ENCODE measurements around the gene OR11A1. TPM values are rescaled to one million over a fixed set of nuclear protein-coding genes. Genes with fewer than 3 reads are reported as not detected.

OR11A1 gene
- total and polyA plus RNA-seq, 2 donors (not counting 1 experiment from before 2014, with no cell fraction given), result not detected

DNA sequence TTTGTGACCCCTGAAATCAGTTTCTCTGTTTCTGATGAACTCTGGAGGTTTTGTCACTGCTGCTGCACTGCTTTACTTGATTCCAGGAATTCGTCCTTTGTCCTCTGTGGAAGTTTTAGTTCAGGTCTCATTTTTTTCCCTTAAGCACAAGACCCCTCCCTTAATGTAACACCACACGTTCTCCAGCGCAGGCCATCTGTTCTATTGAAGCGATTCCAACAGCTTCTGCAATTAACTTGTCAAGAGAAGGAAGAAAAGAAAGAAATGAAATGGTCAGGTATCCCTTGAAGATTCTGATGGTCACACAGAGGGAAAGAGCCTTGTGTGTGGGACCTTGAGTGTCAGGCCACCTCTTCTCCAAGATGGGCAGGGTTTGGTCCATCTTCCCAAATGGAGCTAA lies 38.7 kb upstream of the OR11A1 start:
- Mint-ChIP-seq H3K27me3 (peaks cover 52% of the 10 kb centered on the region), H3K27ac (no peak overlapping the region), H3K4me1 (no peaks in the 10 kb centered on the region), H3K9me3 (ENCODE audit: insufficient read depth) (no peaks in the 10 kb centered on the region), H3K4me3 (no peak overlapping the region)
- ATAC-seq (ENCODE audit: low read depth) (no peak), DNase-seq (no peak)
- no peaks in the 10 kb centered on the region for H3K36me3 ChIP-seq (replicated peaks in 1 of 2; ENCODE audit: control extremely low read depth in 1 of 2, control insufficient read depth in 1 of 2, extremely low read depth in 1 of 2, insufficient read depth in 2 of 2, low read length in 1 of 2)
- H3K9ac ChIP-seq (ENCODE audit: low read length), result no peak overlapping the region
- TF ChIP-seq, protein P1, sequence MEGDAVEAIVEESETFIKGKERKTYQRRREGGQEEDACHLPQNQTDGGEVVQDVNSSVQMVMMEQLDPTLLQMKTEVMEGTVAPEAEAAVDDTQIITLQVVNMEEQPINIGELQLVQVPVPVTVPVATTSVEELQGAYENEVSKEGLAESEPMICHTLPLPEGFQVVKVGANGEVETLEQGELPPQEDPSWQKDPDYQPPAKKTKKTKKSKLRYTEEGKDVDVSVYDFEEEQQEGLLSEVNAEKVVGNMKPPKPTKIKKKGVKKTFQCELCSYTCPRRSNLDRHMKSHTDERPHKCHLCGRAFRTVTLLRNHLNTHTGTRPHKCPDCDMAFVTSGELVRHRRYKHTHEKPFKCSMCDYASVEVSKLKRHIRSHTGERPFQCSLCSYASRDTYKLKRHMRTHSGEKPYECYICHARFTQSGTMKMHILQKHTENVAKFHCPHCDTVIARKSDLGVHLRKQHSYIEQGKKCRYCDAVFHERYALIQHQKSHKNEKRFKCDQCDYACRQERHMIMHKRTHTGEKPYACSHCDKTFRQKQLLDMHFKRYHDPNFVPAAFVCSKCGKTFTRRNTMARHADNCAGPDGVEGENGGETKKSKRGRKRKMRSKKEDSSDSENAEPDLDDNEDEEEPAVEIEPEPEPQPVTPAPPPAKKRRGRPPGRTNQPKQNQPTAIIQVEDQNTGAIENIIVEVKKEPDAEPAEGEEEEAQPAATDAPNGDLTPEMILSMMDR (IDR thresholded peaks at IDR 0.05), result no peak
- TF ChIP-seq EZH2 (IDR thresholded peaks at IDR 0.05; ENCODE audit: borderline replicate concordance, insufficient read depth, low read depth, low read length, poor library complexity, severe bottlenecking), result no peak
- H3K4me1 ChIP-seq (ENCODE audit: control insufficient read depth in 2 of 2, insufficient read depth in 2 of 2, low read length in 2 of 2), result no peaks in the 10 kb centered on the region
- H3K27ac ChIP-seq (ENCODE audit: low read length in 2 of 2), result no peak overlapping the region
- H3K79me2 ChIP-seq (ENCODE audit: control insufficient read depth, insufficient read depth, low read length), result no peaks in the 10 kb centered on the region
- ChIA-PET CTCF (no interaction called here), POLR2A (no interaction called here)
- no peak overlapping the region for H2AFZ ChIP-seq (ENCODE audit: insufficient read depth, low read depth, low read length, poor library complexity, severe bottlenecking)
- no peaks in the 10 kb centered on the region for H4K20me1 ChIP-seq (ENCODE audit: control insufficient read depth, insufficient read depth, low read length, poor library complexity, severe bottlenecking)
- H3K4me3 ChIP-seq (ENCODE audit: control extremely low read depth in 1 of 5, extremely low read depth in 1 of 5, insufficient read depth in 1 of 5, low read depth in 2 of 5, low read length in 4 of 5), result no peak overlapping the region
- intact Hi-C loops (cut with micrococcal nuclease), result no loop called here
- peaks cover 0 to 9% (median 1%) of the 10 kb centered on the region in 4 experiments for H3K27me3 ChIP-seq (replicated peaks in 1 of 4; ENCODE audit: control extremely low read depth in 1 of 4, control insufficient read depth in 3 of 4, insufficient read depth in 4 of 4, low read length in 3 of 4)
- H3K4me2 ChIP-seq (replicated peaks; ENCODE audit: low read depth, low read length, poor library complexity, severe bottlenecking), result no peak overlapping the region
- WGBS (ENCODE audit: insufficient coverage), result no CpG with 5 or more reads among the region's 4 CpGs
- no peaks in the 10 kb centered on the region for H3K9me3 ChIP-seq (ENCODE audit: control extremely low read depth in 1 of 3, control insufficient read depth in 2 of 3, insufficient read depth in 1 of 3, low read length in 2 of 3)

DNA sequence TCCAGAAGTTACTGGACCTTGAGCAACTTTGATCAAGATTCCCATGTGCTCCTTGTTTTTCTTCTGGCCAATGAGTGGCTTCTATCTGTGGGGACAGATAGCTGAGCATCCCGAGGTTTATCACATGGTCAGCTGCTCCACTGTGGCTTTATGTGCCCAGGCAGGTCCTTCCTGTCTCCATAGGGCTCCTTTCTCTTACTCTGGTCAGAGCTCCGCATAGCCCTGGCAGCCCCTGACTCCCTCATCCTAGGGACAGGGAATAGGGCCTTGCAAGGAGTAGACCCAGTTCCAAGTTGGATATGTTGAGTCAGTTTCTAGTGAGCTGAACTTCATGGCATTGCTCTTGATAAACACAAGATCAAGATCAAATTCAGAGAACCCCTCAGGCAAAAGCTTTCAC lies 37.3 kb upstream of the OR11A1 start:
- Mint-ChIP-seq H3K4me1 (no peaks in the 10 kb centered on the region), H3K27me3 (peaks cover 46% of the 10 kb centered on the region), H3K9me3 (ENCODE audit: insufficient read depth) (no peaks in the 10 kb centered on the region), H3K4me3 (no peak overlapping the region), H3K27ac (no peak overlapping the region)
- Histone ChIP-seq H3K4me1 (ENCODE audit: control insufficient read depth in 2 of 2, insufficient read depth in 2 of 2, low read length in 2 of 2) (no peaks in the 10 kb centered on the region), H3K9me3 (ENCODE audit: control extremely low read depth in 1 of 3, control insufficient read depth in 2 of 3, insufficient read depth in 1 of 3, low read length in 2 of 3) (no peaks in the 10 kb centered on the region), H3K27me3 (replicated peaks in 1 of 4; ENCODE audit: control extremely low read depth in 1 of 4, control insufficient read depth in 3 of 4, insufficient read depth in 4 of 4, low read length in 3 of 4) (peaks cover 0 to 9% (median 0%) of the 10 kb centered on the region in 4 experiments), H3K4me3 (ENCODE audit: control extremely low read depth in 1 of 5, extremely low read depth in 1 of 5, insufficient read depth in 1 of 5, low read depth in 2 of 5, low read length in 4 of 5) (no peak overlapping the region), H4K20me1 (ENCODE audit: control insufficient read depth, insufficient read depth, low read length, poor library complexity, severe bottlenecking) (no peaks in the 10 kb centered on the region), H3K27ac (ENCODE audit: low read length in 2 of 2) (no peak overlapping the region), H3K79me2 (ENCODE audit: control insufficient read depth, insufficient read depth, low read length) (no peaks in the 10 kb centered on the region), H3K9ac (ENCODE audit: low read length) (no peak overlapping the region), H2AFZ (ENCODE audit: insufficient read depth, low read depth, low read length, poor library complexity, severe bottlenecking) (no peak overlapping the region), H3K4me2 (replicated peaks; ENCODE audit: low read depth, low read length, poor library complexity, severe bottlenecking) (no peak overlapping the region), H3K36me3 (replicated peaks in 1 of 2; ENCODE audit: control extremely low read depth in 1 of 2, control insufficient read depth in 1 of 2, extremely low read depth in 1 of 2, insufficient read depth in 2 of 2, low read length in 1 of 2) (no peaks in the 10 kb centered on the region)
- intact Hi-C loops (cut with micrococcal nuclease), result no loop called here
- no peak for DNase-seq
- 88% methylated on average over 1 of the region's 2 CpGs for WGBS (ENCODE audit: insufficient coverage)
- ChIA-PET CTCF (no interaction called here), POLR2A (no interaction called here)
- no peak for ATAC-seq (ENCODE audit: low read depth)
- TF ChIP-seq, protein P1 (IDR thresholded peaks at IDR 0.05), result no peak
- TF ChIP-seq EZH2 (IDR thresholded peaks at IDR 0.05; ENCODE audit: borderline replicate concordance, insufficient read depth, low read depth, low read length, poor library complexity, severe bottlenecking), result no peak
